KMS-11 (cell line): ENCODE measurements around the gene RTN4RL1.

Experiments used
- H2AFZ ChIP-seq: fragments of 200-600 bp; sonication (generic); 2 replicates; pipeline ENCODE4 v1.6.1; 2016; ENCODE audit warnings: antibody characterized with exemption, mixed run types, low read depth
- H3K27ac ChIP-seq: fragments of 200-600 bp; sonication (generic); 2 replicates; pipeline ENCODE4 v1.6.1; 2016; ENCODE audit warnings: mild to moderate bottlenecking, mixed run types
- H3K27me3 ChIP-seq: fragments of 200-600 bp; sonication (generic); 2 replicates; pipeline ENCODE4 v1.6.1; 2017; ENCODE audit warnings: mild to moderate bottlenecking, low read depth, mixed run types, moderate library complexity; ENCODE audit not compliant: insufficient read depth
- H3K36me3 ChIP-seq: fragments of 200-600 bp; sonication (generic); 2 replicates; pipeline ENCODE4 v1.6.1; 2017; ENCODE audit warnings: mild to moderate bottlenecking, mixed run types; ENCODE audit not compliant: insufficient read depth
- H3K4me1 ChIP-seq: fragments of 200-600 bp; sonication (generic); 2 replicates; pipeline ENCODE4 v1.6.1; 2016; ENCODE audit warnings: mild to moderate bottlenecking, low read depth, mixed run types; ENCODE audit not compliant: poor library complexity, severe bottlenecking
- H3K4me2 ChIP-seq: fragments of 200-600 bp; sonication (generic); 2 replicates; pipeline ENCODE4 v1.7.0; 2016; ENCODE audit warnings: mild to moderate bottlenecking, mixed run types
- H3K4me3 ChIP-seq: fragments of 200-600 bp; sonication (generic); IDR thresholded peaks from 2 replicates; pipeline ENCODE4 v1.6.1; 2017; ENCODE audit warnings: low read depth, low read length, mixed read lengths; ENCODE audit not compliant: insufficient read depth
- H3K79me2 ChIP-seq: fragments of 200-600 bp; sonication (generic); 2 replicates; pipeline ENCODE4 v1.6.1; 2016; ENCODE audit warnings: low read depth, mixed run types; ENCODE audit not compliant: insufficient read depth
- H3K9ac ChIP-seq: fragments of 200-600 bp; sonication (generic); 2 replicates; pipeline ENCODE4 v1.6.1; 2016; ENCODE audit warnings: mild to moderate bottlenecking, mixed run types
- H4K20me1 ChIP-seq: fragments of 200-600 bp; sonication (generic); 2 replicates; pipeline ENCODE4 v1.6.1; 2016; ENCODE audit warnings: mild to moderate bottlenecking, mixed run types; ENCODE audit not compliant: insufficient read depth
- TF ChIP-seq, protein P1 (sequence below): fragments of 200-600 bp; sonication (generic); conservative IDR thresholded peaks from 2 replicates; pipeline ENCODE4 v1.6.1; 2017; ENCODE audit warnings: low read depth, mild to moderate bottlenecking, antibody characterized with exemption, low read length, moderate library complexity, mixed read lengths

RTN4RL1 gene

DNA sequence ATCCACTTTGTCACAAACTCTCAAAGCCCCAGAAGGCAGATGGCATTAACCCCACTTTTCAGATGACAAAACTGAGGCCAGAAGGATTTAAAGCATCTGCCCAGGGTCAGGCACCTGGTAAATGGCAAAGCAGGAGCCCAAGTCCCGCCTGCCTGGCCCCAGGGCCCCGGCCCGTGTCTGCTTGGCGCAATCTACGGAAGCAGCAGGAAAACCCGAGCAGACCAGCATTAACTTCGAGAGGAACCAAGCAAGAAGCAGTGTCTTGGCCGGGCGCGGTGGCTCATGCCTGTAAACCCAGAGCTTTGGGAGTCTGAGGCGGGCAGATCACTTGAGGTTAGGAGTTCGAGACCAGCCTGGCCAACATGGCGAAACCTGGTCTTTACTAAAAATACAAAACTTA, 21.6 kb downstream of the RTN4RL1 start:
- peaks cover 11% of the 10 kb centered on the region for H3K4me1 ChIP-seq
- H2AFZ ChIP-seq, result no peak overlapping the region
- H3K79me2 ChIP-seq, result no peaks in the 10 kb centered on the region
- TF ChIP-seq, protein P1, sequence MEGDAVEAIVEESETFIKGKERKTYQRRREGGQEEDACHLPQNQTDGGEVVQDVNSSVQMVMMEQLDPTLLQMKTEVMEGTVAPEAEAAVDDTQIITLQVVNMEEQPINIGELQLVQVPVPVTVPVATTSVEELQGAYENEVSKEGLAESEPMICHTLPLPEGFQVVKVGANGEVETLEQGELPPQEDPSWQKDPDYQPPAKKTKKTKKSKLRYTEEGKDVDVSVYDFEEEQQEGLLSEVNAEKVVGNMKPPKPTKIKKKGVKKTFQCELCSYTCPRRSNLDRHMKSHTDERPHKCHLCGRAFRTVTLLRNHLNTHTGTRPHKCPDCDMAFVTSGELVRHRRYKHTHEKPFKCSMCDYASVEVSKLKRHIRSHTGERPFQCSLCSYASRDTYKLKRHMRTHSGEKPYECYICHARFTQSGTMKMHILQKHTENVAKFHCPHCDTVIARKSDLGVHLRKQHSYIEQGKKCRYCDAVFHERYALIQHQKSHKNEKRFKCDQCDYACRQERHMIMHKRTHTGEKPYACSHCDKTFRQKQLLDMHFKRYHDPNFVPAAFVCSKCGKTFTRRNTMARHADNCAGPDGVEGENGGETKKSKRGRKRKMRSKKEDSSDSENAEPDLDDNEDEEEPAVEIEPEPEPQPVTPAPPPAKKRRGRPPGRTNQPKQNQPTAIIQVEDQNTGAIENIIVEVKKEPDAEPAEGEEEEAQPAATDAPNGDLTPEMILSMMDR, result no peak
- no peak overlapping the region for H3K9ac ChIP-seq
- H3K4me2 ChIP-seq, result no peak overlapping the region
- H3K4me3 ChIP-seq, result no peak overlapping the region
- no peaks in the 10 kb centered on the region for H3K36me3 ChIP-seq
- H4K20me1 ChIP-seq, result no peaks in the 10 kb centered on the region
- no peak overlapping the region for H3K27ac ChIP-seq
- H3K27me3 ChIP-seq, result no peaks in the 10 kb centered on the region

- no peak overlapping the region for H3K9ac ChIP-seq
- H2AFZ ChIP-seq, result no peak overlapping the region
- no peaks in the 10 kb centered on the region for H3K27me3 ChIP-seq
- no peaks in the 10 kb centered on the region for H3K79me2 ChIP-seq
- no peak overlapping the region for H3K4me2 ChIP-seq
- H3K4me1 ChIP-seq, result peaks cover 11% of the 10 kb centered on the region
- H3K27ac ChIP-seq, result no peak overlapping the region
- H4K20me1 ChIP-seq, result no peaks in the 10 kb centered on the region
- no peak overlapping the region for H3K4me3 ChIP-seq
- H3K36me3 ChIP-seq, result no peaks in the 10 kb centered on the region
- TF ChIP-seq, protein P1, result no peak
These were observed 22.3 kb downstream of the RTN4RL1 start for GRCh38 chr17:2002767-2003329.

- H3K79me2 ChIP-seq, result no peaks in the 10 kb centered on the region
- no peak overlapping the region for H3K27ac ChIP-seq
- H2AFZ ChIP-seq, result peak overlapping the region; percentile 44
- no peak overlapping the region for H3K4me3 ChIP-seq
- no peaks in the 10 kb centered on the region for H4K20me1 ChIP-seq
- TF ChIP-seq, protein P1, result no peak
- H3K27me3 ChIP-seq, result no peaks in the 10 kb centered on the region
- H3K36me3 ChIP-seq, result no peaks in the 10 kb centered on the region
- peaks cover 11% of the 10 kb centered on the region for H3K4me1 ChIP-seq
- H3K9ac ChIP-seq, result no peak overlapping the region
- H3K4me2 ChIP-seq, result peak overlapping the region; percentile 34; the same call in 1 of the 2 replicates
These were observed 25.4 kb downstream of the RTN4RL1 start for GRCh38 chr17:1999557-2000251.

DNA sequence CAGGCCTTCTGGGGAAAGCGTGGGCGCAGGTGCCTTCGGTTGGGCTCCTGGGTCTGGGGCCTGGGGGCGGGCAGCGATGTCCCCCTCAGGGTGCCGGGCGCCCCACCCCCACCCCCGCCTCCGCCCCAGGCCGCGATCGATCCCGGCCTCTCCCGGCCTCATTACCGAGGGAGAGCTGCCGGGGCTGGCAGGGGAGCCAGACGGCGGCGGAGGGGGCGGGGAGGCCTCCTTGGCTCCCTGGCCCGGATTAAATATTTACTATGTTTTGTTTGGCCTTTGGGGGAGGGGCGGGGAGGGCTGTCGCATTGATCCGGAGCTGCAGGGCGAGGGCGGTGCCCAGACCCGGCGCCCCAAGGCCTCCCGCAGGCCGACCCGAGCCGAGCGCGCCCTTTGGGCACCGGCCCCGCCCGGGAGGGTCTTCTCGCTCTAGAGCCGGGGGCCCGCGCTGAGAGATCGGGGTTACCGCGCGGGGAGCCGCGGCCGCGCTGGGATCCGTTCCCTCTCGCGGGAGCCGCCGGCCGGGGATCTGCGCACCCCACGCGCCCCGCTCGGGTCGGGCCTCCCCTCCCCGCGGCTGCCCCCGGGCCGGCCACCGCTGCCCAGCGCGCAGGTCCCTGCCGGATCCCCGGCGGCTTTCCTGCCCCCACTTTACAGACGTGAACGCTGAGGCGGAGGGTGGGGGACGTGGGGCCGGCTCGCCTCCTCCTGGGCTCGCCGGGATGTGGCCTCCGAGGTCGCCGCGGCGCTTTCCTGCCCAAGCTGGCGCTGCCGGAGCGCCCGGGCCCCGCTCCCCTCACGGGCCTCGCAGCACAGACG, 27.0 kb downstream of the RTN4RL1 start:
- no peaks in the 10 kb centered on the region for H4K20me1 ChIP-seq
- H2AFZ ChIP-seq, result no peak overlapping the region
- no peak overlapping the region for H3K27ac ChIP-seq
- H3K27me3 ChIP-seq, result no peaks in the 10 kb centered on the region
- no peaks in the 10 kb centered on the region for H3K36me3 ChIP-seq
- TF ChIP-seq, protein P1, result no peak
- H3K4me1 ChIP-seq, result peaks cover 11% of the 10 kb centered on the region
- no peak overlapping the region for H3K4me2 ChIP-seq
- no peak overlapping the region for H3K4me3 ChIP-seq
- no peaks in the 10 kb centered on the region for H3K79me2 ChIP-seq
- H3K9ac ChIP-seq, result no peak overlapping the region
